Osteocyte (in vitro differentiated cells): ENCODE data around the gene TGM6. TPM values are rescaled to one million over a fixed set of nuclear protein-coding genes. Genes with fewer than 3 reads are reported as not detected.

Experiments
- DNase-seq: peaks from one replicate; pipeline ENCODE4 v3.0.0; 2021; ENCODE audit warnings: mixed read lengths; ENCODE audit not compliant: unreplicated experiment; ENCODE audit errors: extremely low spot score
- H3K27ac Mint-ChIP-seq: one replicate; pipeline ENCODE4 v1.8.0; 2021; ENCODE audit warnings: mild to moderate bottlenecking, mixed read lengths; ENCODE audit not compliant: unreplicated experiment
- H3K27me3 Mint-ChIP-seq: one replicate; pipeline ENCODE4 v1.8.0; 2021; ENCODE audit warnings: mixed read lengths; ENCODE audit not compliant: unreplicated experiment
- H3K36me3 Mint-ChIP-seq: one replicate; pipeline ENCODE4 v1.8.0; 2021; ENCODE audit warnings: mixed read lengths; ENCODE audit not compliant: unreplicated experiment
- H3K4me1 Mint-ChIP-seq: one replicate; pipeline ENCODE4 v1.8.0; 2021; ENCODE audit warnings: mixed read lengths; ENCODE audit not compliant: unreplicated experiment
- H3K4me3 Mint-ChIP-seq: one replicate; pipeline ENCODE4 v1.8.0; 2021; ENCODE audit warnings: mild to moderate bottlenecking, moderate library complexity, mixed read lengths; ENCODE audit not compliant: unreplicated experiment
- H3K9me3 Mint-ChIP-seq: one replicate; pipeline ENCODE4 v1.8.0; 2021; ENCODE audit warnings: mixed read lengths; ENCODE audit not compliant: unreplicated experiment
- CTCF ChIP-seq: fragments of 200-600 bp; sonication (generic); IDR thresholded peaks from 2 replicates; pipeline ENCODE4 v1.5.0; 2021; ENCODE audit warnings: antibody characterized with exemption, mild to moderate bottlenecking, moderate library complexity
- total RNA-seq: library from RNA; stranded (reverse); gene quantifications from 2 replicates; pipeline ENCODE4 v1.2.1, GENCODE V29; 2021

Gene TGM6
- total RNA-seq, 1 donor from 2014 or later, result not detected

GRCh38 chr20:2476742-2477615 is 96.3 kb downstream of the TGM6 start:
- peak; percentile 8 for TF ChIP-seq CTCF
- H3K27ac Mint-ChIP-seq, result no peak overlapping the region
- no peak for DNase-seq
- H3K4me3 Mint-ChIP-seq, result no peak overlapping the region
- no peaks in the 10 kb centered on the region for H3K4me1 Mint-ChIP-seq
- no peaks in the 10 kb centered on the region for H3K27me3 Mint-ChIP-seq
- peaks cover 29% of the 10 kb centered on the region for H3K36me3 Mint-ChIP-seq
- no peaks in the 10 kb centered on the region for H3K9me3 Mint-ChIP-seq

- no peak for DNase-seq
- Mint-ChIP-seq H3K4me3 (no peak overlapping the region), H3K27ac (no peak overlapping the region), H3K27me3 (no peaks in the 10 kb centered on the region), H3K4me1 (no peaks in the 10 kb centered on the region), H3K9me3 (no peaks in the 10 kb centered on the region), H3K36me3 (peaks cover 51% of the 10 kb centered on the region)
- TF ChIP-seq CTCF, result no peak
Measured at GRCh38 chr20:2480381-2480780, 99.7 kb downstream of the TGM6 start.

Other genes with a start within 250 kb of the TGM6 start
- not detected in 2 replicates for gene TGM3, start 84.9 kb upstream of the TGM6 start, total RNA-seq
- gene SNRPB, start 89.9 kb downstream of the TGM6 start, total RNA-seq, result 111 and 112 TPM in 2 replicates
- gene ZNF343, start 128.0 kb downstream of the TGM6 start, total RNA-seq, result 10.1 and 11.4 TPM in 2 replicates
- gene TMC2, start 155.7 kb downstream of the TGM6 start, total RNA-seq, result not detected in 2 replicates